ENCODE measurements around the gene ZNF497. TPM values are rescaled to one million over a fixed set of nuclear protein-coding genes. Genes with fewer than 3 reads are reported as not detected.

The ZNF497 gene
- total and polyA plus RNA-seq, 10 of the 15 experiments (the other 5 are each of a cell fraction or from before 2014, with no cell fraction given): 0.09 to 0.82 (median 0.28) TPM

- peak; percentile 65 for TF ChIP-seq GATAD2B (conservative IDR thresholded peaks at IDR 0.05; ENCODE audit: low read depth)
- TF ChIP-seq MYC (IDR thresholded peaks at IDR 0.05; ENCODE audit: insufficient read depth, insufficient read length, insufficient replicate concordance, low read length, severe bottlenecking): no peak
- TF ChIP-seq PKNOX1 (IDR thresholded peaks at IDR 0.05): 0 out of 2 replicates have a peak, but pooled peaks have one; percentile 16
- TF ChIP-seq CUX1 (IDR thresholded peaks at IDR 0.05; ENCODE audit: insufficient replicate concordance, low read depth, low read length): no peak
- TF ChIP-seq USF2 (IDR thresholded peaks at IDR 0.05; ENCODE audit: borderline replicate concordance, low read depth, low read length): no peak
- TF ChIP-seq EGR1 (IDR thresholded peaks at IDR 0.05; ENCODE audit: borderline replicate concordance in 1 of 2, low read depth in 2 of 2, low read length in 2 of 2): peak; percentile 47 to 97
- no peak for TF ChIP-seq TCF7 (IDR thresholded peaks at IDR 0.05; ENCODE audit: borderline replicate concordance)
- peak; percentile 83 for TF ChIP-seq E4F1 (IDR thresholded peaks at IDR 0.05; ENCODE audit: borderline replicate concordance, partially characterized antibody)
- no peak for TF ChIP-seq ZNF207 (IDR thresholded peaks at IDR 0.05; ENCODE audit: borderline replicate concordance)
- TF ChIP-seq NKRF (conservative IDR thresholded peaks at IDR 0.05): peak; percentile 77
- no peak for TF ChIP-seq ZNF384 (IDR thresholded peaks at IDR 0.05; ENCODE audit: borderline replicate concordance, low read depth, low read length)
- no peak for TF ChIP-seq HDGF (IDR thresholded peaks at IDR 0.05)
- no peak for TF ChIP-seq RCOR1 (conservative IDR thresholded peaks at IDR 0.05; ENCODE audit: low read depth, low read length)
Observed at GRCh38 chr19:58408152-58409009, 45.8 kb upstream of the ZNF497 start, which contains the start of gene ZNF584 (continued).

Data from GM12878 (cell line).